GM21576 (cell line): ENCODE data around the gene ST3GAL6.
A peak's percentile ranks its signal among the peaks of the same experiment; 100 is the strongest.
"Not testable (repeated sequence)": the region's sequence is repeated elsewhere in the genome, so short reads cannot be mapped to it uniquely, and the experiment has no call there.

ENCODE experiments used
- ATAC-seq: cut with Tn5 transposase; IDR thresholded peaks from one replicate; pipeline ENCODE4 v1.9.1; 2021; ENCODE audit warnings: mild to moderate bottlenecking, moderate library complexity; ENCODE audit not compliant: unreplicated experiment

ST3GAL6 gene

DNA sequence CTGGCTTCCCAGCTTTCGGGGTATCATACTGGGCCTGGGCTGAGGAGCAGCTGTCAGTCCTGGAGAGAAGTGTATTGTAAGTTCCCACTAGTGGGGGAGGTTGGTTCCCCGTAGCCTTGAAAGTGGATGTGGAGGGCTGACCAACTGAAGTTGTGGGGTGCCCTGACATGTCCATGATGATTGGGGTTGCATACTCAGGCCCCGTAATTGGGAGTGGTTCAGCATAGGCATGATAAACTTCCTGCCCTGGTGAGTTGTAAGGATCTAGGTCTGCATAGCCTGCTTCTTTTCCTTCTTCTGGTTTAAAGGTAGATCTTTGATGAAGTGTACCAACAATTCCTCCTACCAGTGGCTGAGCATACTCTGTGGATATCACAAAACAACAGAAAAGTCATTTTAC is 36.3 kb downstream of the ST3GAL6 start:
- ATAC-seq: no peak

GRCh38 chr3:98800401-98800800 is 37.3 kb downstream of the ST3GAL6 start:
- no peak for ATAC-seq

DNA sequence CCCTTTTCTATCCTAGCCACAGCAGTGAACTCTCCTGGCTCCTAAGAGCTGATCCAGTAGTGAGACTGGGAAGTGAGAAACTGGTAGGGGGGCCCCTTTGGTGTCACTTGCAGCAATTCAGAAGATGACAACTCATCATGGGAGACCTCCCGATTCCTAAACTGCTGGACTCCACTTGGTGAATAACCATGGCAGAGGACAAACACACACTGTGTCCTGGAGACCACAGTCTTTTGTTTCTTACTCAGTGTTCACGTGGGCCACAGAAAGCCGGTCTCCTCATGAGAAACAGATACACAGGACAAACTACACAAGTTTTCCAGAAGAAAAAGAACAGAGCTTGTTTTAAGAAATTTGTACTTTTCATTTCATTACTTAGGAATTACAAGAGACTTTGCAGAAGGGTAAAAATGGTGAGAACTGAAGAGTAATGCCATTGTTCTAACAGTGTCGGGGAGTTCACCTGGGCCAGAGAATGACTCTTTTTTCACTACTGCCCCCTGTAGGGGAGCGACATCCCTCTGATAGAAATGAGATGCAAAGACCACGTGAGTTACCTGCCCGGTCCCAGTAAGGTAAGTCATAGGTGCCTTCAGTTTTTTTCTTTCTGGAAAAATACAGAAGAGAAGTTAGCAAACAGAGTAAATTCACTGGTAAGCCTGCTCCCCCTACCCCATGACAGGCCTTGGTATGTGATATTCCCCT is 38.1 kb downstream of the ST3GAL6 start:
- no peak for ATAC-seq

DNA sequence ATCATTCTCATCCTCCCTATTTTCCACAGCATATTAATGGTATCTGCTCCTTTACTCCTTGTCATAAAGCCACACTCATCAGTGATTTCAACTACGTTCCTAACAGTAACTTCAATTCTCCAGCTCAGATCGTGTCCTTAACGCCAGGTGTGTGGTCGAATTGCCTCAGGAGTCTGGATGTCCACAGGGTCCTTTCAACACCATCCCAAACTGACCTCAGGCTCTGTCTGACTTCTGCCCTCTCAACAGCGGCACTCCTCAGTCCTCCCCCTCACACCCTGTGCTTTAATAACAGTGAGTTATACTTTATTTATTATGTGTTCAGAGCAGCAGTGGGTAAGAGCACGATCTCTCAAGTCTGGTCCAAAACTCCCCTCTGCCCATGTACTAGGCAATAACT is 42.4 kb downstream of the ST3GAL6 start:
- no peak for ATAC-seq

DNA sequence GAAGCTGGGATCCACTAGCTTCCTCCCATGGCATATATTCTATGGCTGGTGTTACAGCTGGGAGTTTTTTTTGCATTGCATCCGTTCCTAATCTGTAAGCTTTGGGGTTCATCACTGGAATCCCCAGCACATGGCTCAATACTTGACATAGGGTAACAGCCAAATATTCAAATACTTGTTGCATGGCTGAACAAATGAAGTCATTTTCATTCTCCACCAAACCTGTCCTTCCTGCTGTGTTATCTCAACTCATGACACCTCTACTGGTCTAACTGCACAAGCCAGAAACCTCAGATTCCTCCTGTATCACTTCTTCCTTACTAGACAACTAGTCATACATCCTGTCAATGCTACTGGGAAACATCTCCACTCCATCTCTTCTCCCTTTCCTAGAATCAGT is 43.4 kb downstream of the ST3GAL6 start:
- no peak for ATAC-seq

- ATAC-seq: no peak
Observed at GRCh38 chr3:98807011-98807410, 43.9 kb downstream of the ST3GAL6 start.

DNA sequence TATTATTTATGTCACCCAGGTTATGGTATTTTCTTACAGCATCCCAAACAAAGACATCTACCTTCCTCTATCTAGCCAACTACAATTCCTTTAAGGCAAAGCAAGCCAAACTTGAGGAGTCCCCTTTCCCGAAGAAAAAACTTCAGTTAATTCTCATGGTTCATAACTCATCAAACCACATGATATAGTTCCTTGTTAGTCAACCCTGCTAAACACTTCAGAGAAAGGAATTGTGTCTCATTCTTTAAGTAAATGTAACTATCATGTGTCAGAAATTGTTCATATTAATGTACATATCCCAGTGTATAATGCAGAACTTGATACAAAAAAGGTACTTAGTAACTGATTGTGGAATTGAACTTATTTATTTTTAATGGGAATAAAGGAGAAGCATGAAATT is 44.4 kb downstream of the ST3GAL6 start:
- no peak for ATAC-seq

- no peak for ATAC-seq
Observed at GRCh38 chr3:98808071-98808470, 44.9 kb downstream of the ST3GAL6 start.

GRCh38 chr3:98809557-98809956 is 46.4 kb downstream of the ST3GAL6 start:
- ATAC-seq: no peak

DNA sequence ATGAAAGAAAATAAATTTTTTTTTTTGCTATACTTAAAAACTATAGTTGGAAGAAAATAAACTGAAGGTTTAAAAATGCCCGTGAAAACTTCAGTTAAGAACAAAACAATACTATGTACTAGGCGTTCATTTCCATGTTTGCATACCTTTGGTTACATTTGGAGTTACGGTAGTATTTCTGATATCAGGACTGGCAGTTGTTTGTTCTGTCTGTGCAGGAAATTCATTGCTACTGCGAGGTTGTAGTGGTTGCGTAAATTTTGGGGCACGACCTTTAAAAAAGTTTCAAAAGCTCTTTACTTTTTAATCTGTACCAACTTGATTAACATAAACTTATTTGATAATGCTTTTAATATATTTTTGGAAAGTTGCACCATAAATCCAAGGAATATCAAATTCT is 47.9 kb downstream of the ST3GAL6 start:
- no peak for ATAC-seq

GRCh38 chr3:98812851-98813374 is 49.8 kb downstream of the ST3GAL6 start:
- ATAC-seq: no peak

DNA sequence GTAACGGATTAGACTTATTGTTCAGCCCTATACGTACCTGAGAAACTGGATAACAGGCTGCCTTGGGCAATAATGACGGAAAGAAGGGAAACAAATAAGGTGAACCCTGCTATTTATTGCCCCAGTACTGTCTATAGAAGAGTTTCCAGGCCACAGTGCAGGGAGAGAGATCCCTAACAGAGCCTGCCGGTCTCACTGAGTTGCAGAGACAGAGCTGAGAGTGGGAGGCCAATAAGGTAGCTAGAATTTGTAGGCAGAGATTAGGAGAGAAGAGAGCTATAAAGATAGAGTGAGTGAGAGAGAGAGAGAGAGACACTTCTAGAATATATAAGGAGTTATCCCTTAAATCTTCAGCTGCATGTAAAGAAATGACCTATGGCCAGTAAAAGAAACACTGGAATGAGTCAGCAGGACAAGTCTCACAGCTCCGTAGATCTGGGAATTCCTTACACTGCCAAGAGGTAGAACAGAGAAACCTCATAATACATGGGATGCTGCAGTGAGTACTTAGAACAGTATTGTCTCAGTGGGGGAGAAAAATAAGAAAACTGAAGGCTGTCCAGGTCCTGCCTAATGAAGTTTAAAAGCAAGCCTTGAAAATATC is 51.8 kb downstream of the ST3GAL6 start:
- no peak for ATAC-seq

DNA sequence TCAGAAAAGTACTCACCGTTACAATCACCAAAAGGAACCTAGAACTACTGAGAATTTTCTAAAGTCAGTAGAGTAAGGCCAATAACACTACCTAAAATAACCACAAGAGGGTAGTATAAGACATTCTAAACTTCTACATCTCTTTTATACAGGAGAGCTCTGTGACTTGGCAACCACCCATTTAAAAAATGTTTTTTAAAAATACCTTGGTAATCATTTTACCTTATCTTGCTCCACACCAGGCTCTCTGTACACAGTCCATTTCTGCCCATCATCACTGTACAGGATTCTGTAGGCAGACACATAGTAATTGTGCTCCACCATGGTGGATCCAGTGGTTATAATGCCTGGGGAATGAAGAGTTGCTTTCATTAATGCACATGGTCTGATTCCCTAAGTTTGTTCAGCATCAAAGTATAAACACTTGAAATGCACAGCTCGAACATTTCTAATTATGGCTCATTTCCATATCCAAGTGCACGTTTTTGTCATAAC is 54.5 kb downstream of the ST3GAL6 start:
- ATAC-seq: peak; percentile 86

DNA sequence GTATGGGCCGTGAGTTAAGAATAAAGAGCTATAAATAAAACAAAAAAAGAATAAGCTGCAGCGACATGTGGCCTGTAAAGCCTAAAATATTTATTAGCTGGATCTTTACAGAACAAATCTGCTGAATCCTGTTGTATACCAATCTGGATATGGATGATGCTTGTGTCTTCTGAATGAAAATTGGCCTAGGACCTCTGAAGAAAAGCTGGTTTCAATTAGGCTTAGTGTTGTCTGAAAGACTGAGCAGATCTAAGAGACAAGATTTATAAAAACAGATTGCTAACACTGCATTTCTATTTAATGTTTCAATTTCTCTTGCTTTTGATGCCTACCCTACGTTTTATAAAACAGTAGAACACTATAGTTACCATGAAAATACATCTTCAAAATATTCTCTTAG is 57.9 kb downstream of the ST3GAL6 start:
- no peak for ATAC-seq

- ATAC-seq: no peak
Observed at GRCh38 chr3:98823791-98824190, 60.7 kb downstream of the ST3GAL6 start.

GRCh38 chr3:98824256-98824655 is 61.1 kb downstream of the ST3GAL6 start:
- ATAC-seq: no peak

GRCh38 chr3:98826126-98826525 is 63.0 kb downstream of the ST3GAL6 start:
- ATAC-seq: no peak

DNA sequence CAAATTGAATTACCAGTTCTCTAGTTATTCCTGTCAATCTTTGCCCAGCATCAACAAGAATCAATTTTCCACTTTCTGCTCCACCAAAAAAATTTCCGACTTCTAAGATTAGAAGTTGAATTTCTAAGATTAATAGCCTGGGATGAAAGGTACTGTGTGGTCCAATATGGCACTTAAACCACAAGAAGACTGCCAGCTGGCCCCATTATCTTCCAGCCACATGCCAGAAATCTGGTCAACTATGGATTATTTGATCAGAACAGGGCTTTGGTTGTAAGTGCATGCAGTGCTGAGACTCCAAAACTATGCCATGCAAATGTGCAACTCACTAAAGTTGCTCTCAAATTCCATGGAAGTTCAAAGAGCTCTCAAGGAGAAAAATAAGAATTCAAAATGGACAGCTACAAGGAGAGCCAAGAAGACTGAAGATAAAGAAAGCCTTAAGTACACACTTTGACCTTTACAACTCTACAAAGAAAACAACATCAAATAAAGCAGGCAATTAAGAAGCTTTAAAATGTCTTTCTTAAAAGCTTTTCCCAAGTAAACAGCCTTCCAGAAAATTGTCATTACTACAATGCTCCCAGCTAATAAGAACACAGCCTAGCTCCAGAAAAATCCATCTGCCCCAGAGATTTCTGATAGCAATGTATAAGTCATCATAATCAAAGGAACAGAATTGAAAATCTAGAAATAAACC is 64.2 kb downstream of the ST3GAL6 start:
- no peak for ATAC-seq

GRCh38 chr3:98829246-98829832 is 66.2 kb downstream of the ST3GAL6 start:
- no peak for ATAC-seq

GRCh38 chr3:98831060-98831459 is 67.9 kb downstream of the ST3GAL6 start:
- ATAC-seq: not testable (repeated sequence)

DNA sequence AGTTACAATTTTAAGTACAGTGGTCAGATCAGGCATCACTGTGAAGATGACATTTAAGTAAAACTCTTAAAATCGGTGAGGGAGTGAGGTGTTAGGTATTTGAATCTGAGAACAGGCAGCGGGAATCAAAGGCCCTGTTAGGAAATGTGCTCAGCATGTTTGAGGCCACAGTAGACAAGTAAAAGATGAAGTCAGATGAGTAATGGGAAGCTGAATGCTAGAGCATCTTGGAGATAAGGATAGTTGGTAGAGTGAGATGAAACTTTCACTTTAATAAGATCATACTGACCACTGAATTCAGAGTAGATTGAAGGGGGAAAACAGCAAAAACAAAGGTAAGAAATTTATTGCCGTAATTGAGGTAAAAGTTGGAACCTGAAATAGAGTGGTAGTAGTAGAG is 76.7 kb downstream of the ST3GAL6 start:
- no peak for ATAC-seq
